Measurements from ENCODE around the gene AGO3. TPM values are rescaled to one million over a fixed set of nuclear protein-coding genes. Genes with fewer than 3 reads are reported as not detected.

Gene AGO3
- total and polyA plus RNA-seq, 2 donors (not counting 3 experiments of a cell fraction or from before 2014, with no cell fraction given), result 10.4 to 21.1 TPM

DNA sequence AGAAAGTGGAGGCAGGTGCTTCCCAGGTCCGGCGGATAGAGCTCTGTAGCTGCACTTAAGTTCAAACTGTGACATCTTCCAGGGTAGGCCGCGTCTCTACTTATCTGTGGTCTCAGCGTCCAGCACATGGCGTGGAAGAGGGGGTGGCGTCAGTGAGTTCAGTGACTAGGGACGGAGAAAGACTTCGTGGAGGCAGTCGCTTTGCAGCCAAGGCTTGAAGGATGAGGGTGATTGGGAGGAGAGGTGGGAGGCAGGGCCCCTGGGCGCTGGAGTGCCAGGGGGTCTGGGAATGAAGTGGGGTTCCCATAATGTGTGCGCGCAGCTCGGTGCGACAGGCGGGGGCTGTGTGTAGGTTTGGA is 48.3 kb upstream of the AGO3 start:
- TF ChIP-seq GATA2 (IDR thresholded peaks at IDR 0.05; ENCODE audit: insufficient read depth, insufficient read length, low read depth, low read length), result no peak
- Histone ChIP-seq H3K9ac (replicated peaks; ENCODE audit: extremely low read depth, insufficient read depth, low read length) (no peak overlapping the region), H3K9me3 (replicated peaks; ENCODE audit: control insufficient read depth, insufficient read depth, low read length) (no peaks in the 10 kb centered on the region), H3K4me2 (ENCODE audit: insufficient read depth, low read length) (no peak overlapping the region), H3K9me1 (replicated peaks; ENCODE audit: control insufficient read depth, extremely low read depth, insufficient read depth, low read length) (no peaks in the 10 kb centered on the region), H3K27me3 (ENCODE audit: control insufficient read depth in 2 of 2, insufficient read depth in 2 of 2, low read length in 2 of 2) (no peaks in the 10 kb centered on the region), H3K36me3 (ENCODE audit: control insufficient read depth in 2 of 2, extremely low read depth in 1 of 2, insufficient read depth in 2 of 2, low read length in 2 of 2) (no peaks in the 10 kb centered on the region), H3K27ac (ENCODE audit: insufficient read depth, low read depth, low read length) (no peak overlapping the region), H4K20me1 (replicated peaks; ENCODE audit: control insufficient read depth, extremely low read depth, insufficient read depth, low read length) (no peaks in the 10 kb centered on the region), H3K4me3 (replicated peaks in 1 of 3; ENCODE audit: insufficient read depth in 1 of 3, low read depth in 1 of 3, low read length in 3 of 3) (no peak overlapping the region), H2AFZ (ENCODE audit: low read depth, low read length) (peak overlapping the region; percentile 66), H3K4me1 (ENCODE audit: control insufficient read depth, extremely low read depth, insufficient read depth, low read length) (peaks cover 17% of the 10 kb centered on the region), H3K79me2 (ENCODE audit: control insufficient read depth, insufficient read depth, low read length) (peaks cover 16% of the 10 kb centered on the region)
- ChIA-PET POLR2A (no interaction called here), CTCF (interaction anchor here (0.9 to 2.2 kb wide), 6 partner anchors 11 to 333 kb away, joined by 3 to 9 read pairs (median 6); partner anchors contain the start of genes AGO3 and TEKT2)
- BruUV-seq (replicated peaks), result no TSS peak
- DNase-seq (ENCODE audit: low read depth, low spot score) (no peak), FAIRE-seq (no peak)
- intact Hi-C loops (cut with micrococcal nuclease) (no loop called here), dilution Hi-C loops (cut with MboI; ENCODE audit: extremely low pct_ligation_motif_present, low sequenced_read_pairs) (no loop called here)

DNA sequence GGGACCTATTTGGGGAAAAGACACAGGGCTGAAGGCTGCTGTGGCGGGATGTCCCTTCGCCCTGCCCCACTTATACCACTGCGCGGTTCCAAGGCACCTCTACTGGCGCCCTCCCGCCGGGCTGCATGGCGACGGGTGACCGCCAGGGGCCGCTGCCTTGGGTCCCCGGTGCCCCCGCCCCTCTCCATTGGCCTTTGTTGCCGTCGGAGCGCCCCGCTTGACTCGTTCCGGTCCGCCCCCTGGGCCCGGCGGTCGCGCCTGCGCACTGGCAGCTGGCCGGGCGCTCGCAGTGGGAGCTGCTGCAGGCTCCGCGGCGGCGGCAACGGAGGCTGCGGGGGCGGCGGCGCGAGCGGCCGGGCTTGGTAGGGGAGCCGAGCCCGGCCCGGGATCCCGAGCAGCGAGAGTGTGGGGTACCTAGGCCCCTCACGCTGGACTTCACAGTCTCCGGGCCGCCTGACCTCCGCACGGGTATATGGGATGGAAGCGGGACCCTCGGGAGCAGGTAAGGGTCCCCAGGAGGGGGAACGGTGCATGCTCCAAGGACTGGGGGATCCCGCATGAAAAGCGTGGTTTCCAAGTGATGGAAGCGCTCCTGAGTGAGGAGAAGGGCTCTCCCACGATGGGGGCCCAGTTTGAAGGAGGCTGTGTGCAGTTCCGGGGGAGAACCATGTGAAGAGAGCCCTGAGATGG is 47.8 kb upstream of the AGO3 start, which contains the start of gene AGO1:
Gene AGO1 (plus strand): TSS at position 265 of the 690 bp plus-strand sequence. CDS start 213 bp downstream, at position 478.
- ChIA-PET POLR2A (no interaction called here), CTCF (interaction anchor here (0.6 to 1.7 kb wide), 18 partner anchors 8 to 333 kb away, joined by 3 to 12 read pairs (median 4); partner anchors contain the start of genes AGO3 and TEKT2)
- Histone ChIP-seq H3K4me1 (ENCODE audit: control insufficient read depth, extremely low read depth, insufficient read depth, low read length) (peaks cover 17% of the 10 kb centered on the region), H3K36me3 (ENCODE audit: control insufficient read depth in 2 of 2, extremely low read depth in 1 of 2, insufficient read depth in 2 of 2, low read length in 2 of 2) (no peaks in the 10 kb centered on the region), H3K27me3 (ENCODE audit: control insufficient read depth in 2 of 2, insufficient read depth in 2 of 2, low read length in 2 of 2) (no peaks in the 10 kb centered on the region), H3K4me3 (replicated peaks in 1 of 3; ENCODE audit: insufficient read depth in 1 of 3, low read depth in 1 of 3, low read length in 3 of 3) (peak within 1 kb of the TSS; percentile 71 to 100 (median 88)), H2AFZ (ENCODE audit: low read depth, low read length) (peak within 1 kb of the TSS; percentile 67), H3K27ac (ENCODE audit: insufficient read depth, low read depth, low read length) (no peak within 1 kb of the TSS), H3K4me2 (ENCODE audit: insufficient read depth, low read length) (peak within 1 kb of the TSS; percentile 89), H3K9me1 (replicated peaks; ENCODE audit: control insufficient read depth, extremely low read depth, insufficient read depth, low read length) (no peaks in the 10 kb centered on the region), H3K79me2 (ENCODE audit: control insufficient read depth, insufficient read depth, low read length) (peaks cover 16% of the 10 kb centered on the region), H3K9me3 (replicated peaks; ENCODE audit: control insufficient read depth, insufficient read depth, low read length) (no peaks in the 10 kb centered on the region), H4K20me1 (replicated peaks; ENCODE audit: control insufficient read depth, extremely low read depth, insufficient read depth, low read length) (no peaks in the 10 kb centered on the region), H3K9ac (replicated peaks; ENCODE audit: extremely low read depth, insufficient read depth, low read length) (peak within 1 kb of the TSS; percentile 86)
- intact Hi-C loops (cut with micrococcal nuclease), result loop anchor here (1.0 kb wide), 2 partner anchors 47 to 205 kb away; partner anchors contain the start of gene ADPRS
- FAIRE-seq (peak; percentile 92), DNase-seq (ENCODE audit: low read depth, low spot score) (peak; percentile 94)
- dilution Hi-C loops (cut with MboI; ENCODE audit: extremely low pct_ligation_motif_present, low sequenced_read_pairs), result no loop called here
- TF ChIP-seq MYC (IDR thresholded peaks at IDR 0.05; ENCODE audit: low read depth, low read length) (no peak), JUN (IDR thresholded peaks at IDR 0.05; ENCODE audit: borderline replicate concordance, insufficient read depth, insufficient read length, low read depth) (no peak), EZH2 (IDR thresholded peaks at IDR 0.05; ENCODE audit: borderline replicate concordance, low read depth, low read length, severe bottlenecking) (no peak), POLR2AphosphoS5 (IDR thresholded peaks at IDR 0.05; ENCODE audit: insufficient read depth, low read depth, low read length) (peak; percentile 68), POLR2A (IDR thresholded peaks at IDR 0.05; ENCODE audit: low read depth, low read length) (peak; percentile 92), FOS (IDR thresholded peaks at IDR 0.05; ENCODE audit: borderline replicate concordance, insufficient read depth, low read length) (no peak)
- TF ChIP-seq, protein P1, sequence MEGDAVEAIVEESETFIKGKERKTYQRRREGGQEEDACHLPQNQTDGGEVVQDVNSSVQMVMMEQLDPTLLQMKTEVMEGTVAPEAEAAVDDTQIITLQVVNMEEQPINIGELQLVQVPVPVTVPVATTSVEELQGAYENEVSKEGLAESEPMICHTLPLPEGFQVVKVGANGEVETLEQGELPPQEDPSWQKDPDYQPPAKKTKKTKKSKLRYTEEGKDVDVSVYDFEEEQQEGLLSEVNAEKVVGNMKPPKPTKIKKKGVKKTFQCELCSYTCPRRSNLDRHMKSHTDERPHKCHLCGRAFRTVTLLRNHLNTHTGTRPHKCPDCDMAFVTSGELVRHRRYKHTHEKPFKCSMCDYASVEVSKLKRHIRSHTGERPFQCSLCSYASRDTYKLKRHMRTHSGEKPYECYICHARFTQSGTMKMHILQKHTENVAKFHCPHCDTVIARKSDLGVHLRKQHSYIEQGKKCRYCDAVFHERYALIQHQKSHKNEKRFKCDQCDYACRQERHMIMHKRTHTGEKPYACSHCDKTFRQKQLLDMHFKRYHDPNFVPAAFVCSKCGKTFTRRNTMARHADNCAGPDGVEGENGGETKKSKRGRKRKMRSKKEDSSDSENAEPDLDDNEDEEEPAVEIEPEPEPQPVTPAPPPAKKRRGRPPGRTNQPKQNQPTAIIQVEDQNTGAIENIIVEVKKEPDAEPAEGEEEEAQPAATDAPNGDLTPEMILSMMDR (IDR thresholded peaks at IDR 0.05; ENCODE audit: extremely low read depth in 1 of 2, insufficient read depth in 1 of 2, low read depth in 1 of 2, low read length in 2 of 2), result peak; percentile 98 to 99
- TF ChIP-seq, protein P2, sequence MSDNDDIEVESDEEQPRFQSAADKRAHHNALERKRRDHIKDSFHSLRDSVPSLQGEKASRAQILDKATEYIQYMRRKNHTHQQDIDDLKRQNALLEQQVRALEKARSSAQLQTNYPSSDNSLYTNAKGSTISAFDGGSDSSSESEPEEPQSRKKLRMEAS (IDR thresholded peaks at IDR 0.05; ENCODE audit: insufficient read depth, insufficient read length), result no peak
- no TSS peak for BruUV-seq (replicated peaks)

Data from endothelial cell of umbilical vein (primary cell).